ENCODE data around the gene TSPAN7. TPM values are rescaled to one million over a fixed set of nuclear protein-coding genes. Genes with fewer than 3 reads are reported as not detected.

Gene TSPAN7
- total and polyA plus RNA-seq, 2 of the 8 experiments (the other 6 are each of a cell fraction or from before 2014, with no cell fraction given): 32.1 to 37.7 TPM

- Histone ChIP-seq H4K8ac (ENCODE audit: extremely low read depth, insufficient read depth, low read length) (no peak overlapping the region), H3K79me1 (ENCODE audit: low read depth, low read length) (no peaks in the 10 kb centered on the region), H4K91ac (replicated peaks; ENCODE audit: insufficient read length, low read length) (no peak overlapping the region), H2AFZ (ENCODE audit: low read length) (no peak overlapping the region), H3K36me3 (ENCODE audit: control insufficient read depth in 2 of 4, insufficient read depth in 4 of 4, low read length in 3 of 4) (no peaks in the 10 kb centered on the region), H3K9me3 (ENCODE audit: insufficient read depth in 2 of 2, low read depth in 1 of 2, low read length in 1 of 2) (no peaks in the 10 kb centered on the region), H2BK20ac (ENCODE audit: low read length) (no peak overlapping the region), H3K9ac (replicated peaks in 1 of 4; ENCODE audit: extremely low read depth in 1 of 4, low read depth in 3 of 4, low read length in 3 of 4) (no peak overlapping the region), H2BK12ac (ENCODE audit: low read depth, low read length) (no peak overlapping the region), H3K4ac (replicated peaks; ENCODE audit: insufficient read length, low read depth, low read length) (no peak overlapping the region), H3K18ac (ENCODE audit: extremely low read depth, low read length) (no peak overlapping the region), H3K4me3 (ENCODE audit: extremely low read depth in 1 of 4, insufficient read depth in 2 of 4, low read depth in 3 of 4, low read length in 4 of 4) (no peak overlapping the region), H3K23me2 (ENCODE audit: low read depth, low read length) (no peaks in the 10 kb centered on the region), H3K79me2 (ENCODE audit: control insufficient read depth in 1 of 2, insufficient read depth in 2 of 2, low read length in 2 of 2) (no peaks in the 10 kb centered on the region), H2BK120ac (replicated peaks; ENCODE audit: low read depth, low read length) (no peak overlapping the region), H3K27ac (ENCODE audit: low read depth, low read length) (no peak overlapping the region), H3K23ac (ENCODE audit: insufficient read length) (no peak overlapping the region), H3K27me3 (replicated peaks in 1 of 4; ENCODE audit: control insufficient read depth in 3 of 4, extremely low read depth in 1 of 4, insufficient read depth in 3 of 4, low read length in 3 of 4) (no peaks in the 10 kb centered on the region), H4K5ac (ENCODE audit: insufficient read length, low read depth, low read length) (no peak overlapping the region), H3K56ac (replicated peaks; ENCODE audit: insufficient read length, low read depth, low read length) (no peak overlapping the region), H3K4me1 (replicated peaks in 1 of 4; ENCODE audit: control insufficient read depth in 3 of 4, insufficient read depth in 4 of 4, low read length in 3 of 4) (no peaks in the 10 kb centered on the region), H2BK15ac (ENCODE audit: low read length) (no peak overlapping the region), H3K4me2 (ENCODE audit: insufficient read depth in 1 of 2, low read depth in 2 of 2, low read length in 2 of 2) (no peak overlapping the region), H3K14ac (ENCODE audit: insufficient read length) (no peak overlapping the region), H2AK5ac (ENCODE audit: low read depth, low read length) (no peak overlapping the region), H2BK5ac (ENCODE audit: low read depth, low read length) (no peak overlapping the region), H4K20me1 (replicated peaks in 1 of 2; ENCODE audit: control insufficient read depth in 1 of 2, insufficient read depth in 2 of 2, low read length in 2 of 2) (no peaks in the 10 kb centered on the region)
- ChIA-PET POLR2A (ENCODE audit: partially characterized antibody) (no interaction called here), CTCF (ENCODE audit: partially characterized antibody) (no interaction called here)
- no peak for DNase-seq (ENCODE audit: low read depth in 1 of 2, low spot score in 2 of 2)
- WGBS, 2 experiments (ENCODE audit: extremely low coverage in 1 of 2, insufficient coverage in 1 of 2, insufficient read length in 1 of 2, insufficient replicate concordance in 2 of 2, low coverage in 1 of 2, low lambda C conversion rate in 2 of 2, missing lambda C conversion rate in 1 of 2): 89% methylated on average over 1 of the region's 2 CpGs; no CpG with 5 or more reads in 1 of the 2 experiments
- no peak for FAIRE-seq
- TF ChIP-seq SRF (IDR thresholded peaks at IDR 0.05; ENCODE audit: low read depth, low read length): no peak
- no peak for TF ChIP-seq CBX5 (IDR thresholded peaks at IDR 0.05; ENCODE audit: low read depth, low read length)
- no peak for TF ChIP-seq RXRA (IDR thresholded peaks at IDR 0.05; ENCODE audit: insufficient read depth, low read depth, low read length)
- TF ChIP-seq CHD2 (IDR thresholded peaks at IDR 0.05; ENCODE audit: low read length): no peak
Observed at GRCh38 chrX:38634665-38635064, 73.3 kb downstream of the TSPAN7 start.

All from H1 (cell line).